H1 (cell line): ENCODE results near the gene CPNE4. TPM values are rescaled to one million over a fixed set of nuclear protein-coding genes. Genes with fewer than 3 reads are reported as not detected.

ENCODE experiments used
- CTCF ChIA-PET: fragments of 300-600 bp; sonication (Branson Sonifier 250); formaldehyde crosslinking; loops from one replicate; lab custom pipeline; 2021; ENCODE audit not compliant: partially characterized antibody; lab: Charles Lee
- POLR2A ChIA-PET: fragments of 300-600 bp; sonication (Branson Sonifier 250); formaldehyde crosslinking; loops from one replicate; lab custom pipeline; 2021; ENCODE audit warnings: inconsistent platforms; ENCODE audit not compliant: partially characterized antibody; lab: Charles Lee
- DNase-seq, 2 experiments: peaks; one replicate each; pipeline versions ENCODE4 v3.0.0 to v3.0.0-alpha.2; 2010 to 2022; ENCODE audit warnings: low spot score in 2 of 2, low read depth in 1 of 2, mixed read lengths in 1 of 2
- FAIRE-seq: peaks from 2 replicates; lab custom pipeline; 2011; peaks lifted over from hg19 to GRCh38; lab: Jason Lieb, UNC
- H2AFZ ChIP-seq: 2 replicates; pipeline ENCODE4 v1.8.1; 2012; ENCODE audit warnings: low read length, inconsistent platforms
- H2AK5ac ChIP-seq: 2 replicates; pipeline ENCODE4 v1.6.1; 2013; ENCODE audit warnings: low read depth, low read length
- H2BK120ac ChIP-seq: replicated peaks from 2 replicates; pipeline ENCODE3; 2013; ENCODE audit warnings: low read depth, low read length, inconsistent platforms
- H2BK12ac ChIP-seq: 2 replicates; pipeline ENCODE4 v1.6.1; 2013; ENCODE audit warnings: low read depth, low read length
- H2BK15ac ChIP-seq: 2 replicates; pipeline ENCODE4 v1.6.1; 2013; ENCODE audit warnings: low read length
- H2BK20ac ChIP-seq: 2 replicates; pipeline ENCODE4 v1.6.1; 2013; ENCODE audit warnings: low read length
- H2BK5ac ChIP-seq: 2 replicates; pipeline ENCODE4 v1.6.1; 2013; ENCODE audit warnings: low read depth, low read length
- H3K14ac ChIP-seq: 2 replicates; pipeline ENCODE4 v1.6.1; 2013; ENCODE audit warnings: inconsistent platforms; ENCODE audit not compliant: insufficient read length
- H3K18ac ChIP-seq: 2 replicates; pipeline ENCODE4 v1.6.1; 2013; ENCODE audit warnings: low read length; ENCODE audit errors: extremely low read depth
- H3K23ac ChIP-seq: 2 replicates; pipeline ENCODE4 v1.6.1; 2013; ENCODE audit warnings: inconsistent platforms; ENCODE audit not compliant: insufficient read length
- H3K23me2 ChIP-seq: 2 replicates; pipeline ENCODE4 v1.6.1; 2013; ENCODE audit warnings: low read depth, low read length
- H3K27ac ChIP-seq: 2 replicates; pipeline ENCODE4 v1.6.1; 2011; ENCODE audit warnings: low read depth, low read length, inconsistent platforms
- H3K27me3 ChIP-seq, 4 experiments: replicated peaks in 1 of 4; 1 replicate in 1 of 4; 2 replicates in 3 of 4; pipeline versions ENCODE4 v1.6.1 to v1.8.1; 2011 to 2013; ENCODE audit warnings: low read length in 3 of 4, mild to moderate bottlenecking in 3 of 4, inconsistent platforms in 2 of 4, mixed read lengths in 2 of 4, moderate library complexity in 1 of 4; ENCODE audit not compliant: control insufficient read depth in 3 of 4, insufficient read depth in 3 of 4; ENCODE audit errors: extremely low read depth in 1 of 4
- H3K36me3 ChIP-seq, 4 experiments: 2 replicates each; pipeline versions ENCODE4 v1.6.1 to v1.8.1; 2011 to 2013; ENCODE audit warnings: mild to moderate bottlenecking in 4 of 4, low read length in 3 of 4, moderate library complexity in 2 of 4, control low read depth in 1 of 4, inconsistent platforms in 1 of 4; ENCODE audit not compliant: insufficient read depth in 4 of 4, control insufficient read depth in 2 of 4
- H3K4ac ChIP-seq: replicated peaks from 2 replicates; pipeline ENCODE3; 2013; ENCODE audit warnings: low read length, low read depth, mixed read lengths, inconsistent platforms; ENCODE audit not compliant: insufficient read length
- H3K4me1 ChIP-seq, 4 experiments: replicated peaks in 1 of 4; 1 replicate in 1 of 4; 2 replicates in 3 of 4; pipeline versions ENCODE4 v1.6.1 to v1.8.1; 2011 to 2013; ENCODE audit warnings: low read length in 3 of 4, inconsistent platforms in 2 of 4, mixed read lengths in 1 of 4; ENCODE audit not compliant: insufficient read depth in 4 of 4, control insufficient read depth in 3 of 4
- H3K4me2 ChIP-seq, 2 experiments: 2 replicates each; pipeline versions ENCODE4 v1.6.1 to v1.8.1; 2011 to 2013; ENCODE audit warnings: low read depth in 2 of 2, low read length in 2 of 2, control low read depth in 1 of 2, inconsistent platforms in 1 of 2, mild to moderate bottlenecking in 1 of 2; ENCODE audit not compliant: insufficient read depth in 1 of 2
- H3K4me3 ChIP-seq, 4 experiments: fragments of 200-600, 300-600 bp in 1 of 4; sonication (generic), shearing (Covaris generic), sonication (Bioruptor Twin) in 1 of 4; 2 replicates each; pipeline versions ENCODE4 v1.5.1 to v1.8.1; 2011 to 2016; ENCODE audit warnings: low read length in 4 of 4, low read depth in 3 of 4, control low read depth in 2 of 4, inconsistent platforms in 2 of 4, mild to moderate bottlenecking in 2 of 4, mixed read lengths in 1 of 4, moderate library complexity in 1 of 4; ENCODE audit not compliant: insufficient read depth in 2 of 4; ENCODE audit errors: extremely low read depth in 1 of 4
- H3K56ac ChIP-seq: replicated peaks from 2 replicates; pipeline ENCODE3; 2013; ENCODE audit warnings: low read depth, mild to moderate bottlenecking, mixed read lengths, low read length, inconsistent platforms; ENCODE audit not compliant: insufficient read length
- H3K79me1 ChIP-seq: 2 replicates; pipeline ENCODE4 v1.6.1; 2013; ENCODE audit warnings: low read depth, low read length, control low read depth
- H3K79me2 ChIP-seq, 2 experiments: 2 replicates each; pipeline versions ENCODE4 v1.6.1 to v1.8.1; 2012 to 2013; ENCODE audit warnings: low read length in 2 of 2, mild to moderate bottlenecking in 2 of 2, inconsistent platforms in 1 of 2; ENCODE audit not compliant: insufficient read depth in 2 of 2, control insufficient read depth in 1 of 2
- H3K9ac ChIP-seq, 4 experiments: replicated peaks in 1 of 4; 1 replicate in 1 of 4; 2 replicates in 3 of 4; pipeline versions ENCODE4 v1.6.1 to v1.8.1; 2011 to 2013; ENCODE audit warnings: low read depth in 3 of 4, low read length in 3 of 4, control low read depth in 2 of 4, mild to moderate bottlenecking in 2 of 4, moderate library complexity in 2 of 4, inconsistent platforms in 1 of 4; ENCODE audit errors: extremely low read depth in 1 of 4
- H3K9me3 ChIP-seq, 2 experiments: 2 replicates each; pipeline versions ENCODE4 v1.6.1 to v1.8.1; 2012 to 2013; ENCODE audit warnings: mild to moderate bottlenecking in 2 of 2, moderate library complexity in 2 of 2, control low read depth in 1 of 2, inconsistent platforms in 1 of 2, low read depth in 1 of 2, low read length in 1 of 2, mixed read lengths in 1 of 2; ENCODE audit not compliant: insufficient read depth in 2 of 2
- H4K20me1 ChIP-seq, 2 experiments: replicated peaks in 1 of 2; 2 replicates each; pipeline versions ENCODE3 to v1.8.1; 2011 to 2013; ENCODE audit warnings: inconsistent platforms in 2 of 2, low read length in 2 of 2, mild to moderate bottlenecking in 1 of 2; ENCODE audit not compliant: insufficient read depth in 2 of 2, control insufficient read depth in 1 of 2
- H4K5ac ChIP-seq: 2 replicates; pipeline ENCODE4 v1.6.1; 2013; ENCODE audit warnings: low read length, low read depth, mixed read lengths, inconsistent platforms; ENCODE audit not compliant: insufficient read length
- H4K8ac ChIP-seq: 2 replicates; pipeline ENCODE4 v1.8.0; 2013; ENCODE audit warnings: mild to moderate bottlenecking, moderate library complexity, low read length, inconsistent platforms; ENCODE audit not compliant: insufficient read depth; ENCODE audit errors: extremely low read depth
- H4K91ac ChIP-seq: replicated peaks from 2 replicates; pipeline ENCODE3; 2013; ENCODE audit warnings: low read length, mixed read lengths, inconsistent platforms; ENCODE audit not compliant: insufficient read length
- KDM5A ChIP-seq: fragments of 200-600 bp; IDR thresholded peaks from 2 replicates; pipeline ENCODE4 v1.7.1; 2012; ENCODE audit warnings: mild to moderate bottlenecking, low read length, inconsistent platforms, mixed read lengths
- PHF8 ChIP-seq: fragments of 200-600 bp; sonication (generic); conservative IDR thresholded peaks from 2 replicates; pipeline ENCODE4 v1.7.1; 2012; ENCODE audit warnings: low read depth, mild to moderate bottlenecking, inconsistent platforms, low read length, moderate library complexity
- RBBP5 ChIP-seq: IDR thresholded peaks from 2 replicates; pipeline ENCODE4 v1.7.1; 2012; ENCODE audit warnings: low read depth, mild to moderate bottlenecking, inconsistent platforms, low read length, moderate library complexity, borderline replicate concordance
- RNF2 ChIP-seq: fragments of 200-900, 300-1000 bp; sonication (generic); IDR thresholded peaks from 2 replicates; pipeline ENCODE4 v1.7.1; 2016; ENCODE audit warnings: borderline replicate concordance, low read depth, mild to moderate bottlenecking, antibody characterized with exemption, low read length; ENCODE audit not compliant: poor library complexity, severe bottlenecking; ENCODE audit errors: missing control alignments
- SRF ChIP-seq: IDR thresholded peaks from 2 replicates; pipeline ENCODE4 v1.6.1; 2011; ENCODE audit warnings: mild to moderate bottlenecking, low read depth, low read length, moderate library complexity
- USF2 ChIP-seq: IDR thresholded peaks from 2 replicates; pipeline ENCODE4 v1.6.1; 2011; ENCODE audit warnings: low read length, improper control_type of control experiment
- WGBS, 2 experiments: shearing (Covaris generic) in 1 of 2; methylation state at CpG; one replicate each; pipeline versions ENCODE4 v1.1.6 to v1.1.7; 2013 to 2015; ENCODE audit warnings: low lambda C conversion rate in 2 of 2, mixed read lengths in 2 of 2, inconsistent platforms in 1 of 2, low coverage in 1 of 2, missing lambda C conversion rate in 1 of 2; ENCODE audit not compliant: insufficient replicate concordance in 2 of 2, insufficient coverage in 1 of 2, insufficient read length in 1 of 2; ENCODE audit errors: extremely low coverage in 1 of 2, missing lambda C conversion rate in 1 of 2; 5-methylcytosine and 5-hydroxymethylcytosine counted together
- polyA plus RNA-seq, 7 experiments: library from polyadenylated mRNA; depleted of rRNA in 3 of 7; stranded (reverse) in 5 of 7; unstranded in 2 of 7; fragments of >200 nt in 5 of 7; fragments of 200-250 nt in 2 of 7; gene quantifications; 1 replicate in 5 of 7; 2 replicates in 1 of 7; 4 replicates in 1 of 7; pipeline versions ENCODE4 v1.2.1 to v1.2.3, GENCODE V29; 2011 to 2013; ENCODE audit warnings: missing spikeins in 2 of 7, mixed read lengths in 2 of 7
- total RNA-seq: library from RNA; stranded (reverse); fragmentation: NEBNext Ultra II Directional; extraction: Animal tissue kit (Norgen Biotek cat#: 25700); gene quantifications from 2 replicates; pipeline ENCODE4 v1.2.1, GENCODE V29; 2021

Gene CPNE4
- total and polyA plus RNA-seq, 2 of the 8 experiments (the other 6 are each of a cell fraction or from before 2014, with no cell fraction given): 0.82 to 3.8 TPM

- ChIA-PET CTCF (interaction anchor here (1.2 kb wide), 1 partner anchor 94 kb away, joined by 3 read pairs; no protein-coding TSS in a partner anchor), POLR2A (no interaction called here)
- Histone ChIP-seq H3K18ac (no peak overlapping the region), H3K4me1 (peaks cover 0 to 9% (median 5%) of the 10 kb centered on the region in 4 experiments; a peak in 5 of 7 replicates), H2BK120ac (no peak overlapping the region), H4K20me1 (no peaks in the 10 kb centered on the region), H3K36me3 (no peaks in the 10 kb centered on the region), H4K91ac (no peak overlapping the region), H3K27ac (no peak overlapping the region), H2BK12ac (no peak overlapping the region), H3K27me3 (no peaks in the 10 kb centered on the region), H2AK5ac (no peak overlapping the region), H2BK5ac (no peak overlapping the region), H3K56ac (no peak overlapping the region), H3K4ac (no peak overlapping the region), H4K5ac (no peak overlapping the region), H2BK15ac (no peak overlapping the region), H3K23me2 (peaks cover 2% of the 10 kb centered on the region; the same call in 1 of the 2 replicates), H3K79me2 (no peaks in the 10 kb centered on the region), H3K9me3 (no peaks in the 10 kb centered on the region), H3K9ac (no peak overlapping the region), H2BK20ac (no peak overlapping the region), H3K14ac (no peak overlapping the region), H4K8ac (no peak overlapping the region), H3K23ac (no peak overlapping the region), H3K4me2 (no peak overlapping the region), H3K79me1 (no peaks in the 10 kb centered on the region), H2AFZ (no peak overlapping the region), H3K4me3 (no peak overlapping the region)
- TF ChIP-seq RNF2 (no peak), SRF (no peak), USF2 (no peak), RBBP5 (no peak), KDM5A (no peak), PHF8 (no peak)
- DNase-seq: no peak
- no peak for FAIRE-seq
- 95% methylated on average over 2 of the region's 2 CpGs; no CpG with 5 or more reads in 1 of the 2 experiments for WGBS, 2 experiments
Observed at GRCh38 chr3:131701153-131701770, 333.6 kb downstream of the CPNE4 start.
